ENCODE measurements around the gene CHCHD3. TPM values are rescaled to one million over a fixed set of nuclear protein-coding genes. Genes with fewer than 3 reads are reported as not detected.

The CHCHD3 gene
- total and polyA plus RNA-seq, 9 of the 15 experiments (the other 6 are each of a cell fraction or from before 2014, with no cell fraction given): 66.2 to 279 (median 204) TPM

DNA sequence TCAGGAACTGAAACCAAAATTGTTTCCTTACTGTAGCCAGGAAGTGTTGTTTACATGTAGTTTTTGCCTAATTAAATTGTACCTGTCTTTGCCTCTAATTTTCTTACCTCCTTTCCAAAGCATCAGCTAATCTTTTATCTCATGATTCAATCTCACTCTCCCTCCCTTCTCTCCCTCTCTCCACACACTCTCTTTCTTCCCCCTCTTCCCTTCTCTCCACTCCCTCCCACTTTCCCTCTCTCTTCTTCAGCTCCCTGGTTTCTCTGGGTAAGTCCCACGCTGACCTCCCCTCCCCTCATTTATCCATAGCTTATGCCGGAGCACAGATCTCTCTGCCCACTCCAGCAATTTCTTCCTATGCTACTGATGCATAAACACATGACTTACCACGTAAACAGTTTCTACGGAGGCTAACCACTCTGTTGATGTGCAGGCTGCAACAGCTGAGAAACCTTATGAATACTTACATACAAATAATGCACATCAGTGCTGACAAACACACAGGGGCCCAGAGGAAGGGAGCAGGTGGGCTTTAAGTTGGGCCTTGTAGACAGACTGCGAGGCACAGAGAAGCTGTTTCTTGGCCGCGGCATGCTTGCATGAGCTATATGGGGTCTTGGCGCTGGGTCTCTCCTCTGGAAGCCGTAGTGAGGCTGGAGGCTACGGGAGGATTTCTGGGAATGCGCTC lies 331.2 kb downstream of the CHCHD3 start:
- BruUV-seq (replicated peaks): no TSS peak
- Histone ChIP-seq H2AFZ (ENCODE audit: low read depth, low read length) (no peak overlapping the region), H3K27me3 (ENCODE audit: control insufficient read depth in 2 of 2, insufficient read depth in 2 of 2, low read length in 2 of 2) (peaks cover 34 to 45% of the 10 kb centered on the region in 2 experiments), H3K27ac (ENCODE audit: extremely low read depth, low read depth, low read length) (no peak overlapping the region), H3K4me2 (ENCODE audit: insufficient read depth, low read length) (no peak overlapping the region), H3K9me1 (ENCODE audit: control insufficient read depth, insufficient read depth, low read length) (no peaks in the 10 kb centered on the region), H3K4me1 (replicated peaks in 1 of 2; ENCODE audit: control insufficient read depth in 2 of 2, insufficient read depth in 2 of 2, low read length in 2 of 2) (no peaks in the 10 kb centered on the region), H3K36me3 (ENCODE audit: control insufficient read depth, insufficient read depth, low read length) (no peaks in the 10 kb centered on the region), H3K9me3 (replicated peaks; ENCODE audit: control insufficient read depth, insufficient read depth, low read depth, low read length) (no peaks in the 10 kb centered on the region), H3K9ac (ENCODE audit: insufficient read depth in 1 of 2, low read depth in 2 of 2, low read length in 2 of 2) (no peak overlapping the region), H4K20me1 (replicated peaks; ENCODE audit: control insufficient read depth, insufficient read depth, low read length) (no peaks in the 10 kb centered on the region), H3K79me2 (ENCODE audit: control insufficient read depth, insufficient read depth, low read length) (no peaks in the 10 kb centered on the region), H3K4me3 (no peak overlapping the region)
- FAIRE-seq: no peak
- CTCF ChIA-PET (ENCODE audit: low intra/inter-chr PET ratio): no interaction called here
- no peak for TF ChIP-seq KLF1 (tag; IDR thresholded peaks at IDR 0.05)
- TF ChIP-seq BRCA1 (IDR thresholded peaks at IDR 0.05): no peak
- no peak for TF ChIP-seq BRCA1 (CRISPR knock-in tag; IDR thresholded peaks at IDR 0.05)
- TF ChIP-seq PTTG1 (tag; IDR thresholded peaks at IDR 0.05; ENCODE audit: low read depth): no peak
- TF ChIP-seq, protein P1, sequence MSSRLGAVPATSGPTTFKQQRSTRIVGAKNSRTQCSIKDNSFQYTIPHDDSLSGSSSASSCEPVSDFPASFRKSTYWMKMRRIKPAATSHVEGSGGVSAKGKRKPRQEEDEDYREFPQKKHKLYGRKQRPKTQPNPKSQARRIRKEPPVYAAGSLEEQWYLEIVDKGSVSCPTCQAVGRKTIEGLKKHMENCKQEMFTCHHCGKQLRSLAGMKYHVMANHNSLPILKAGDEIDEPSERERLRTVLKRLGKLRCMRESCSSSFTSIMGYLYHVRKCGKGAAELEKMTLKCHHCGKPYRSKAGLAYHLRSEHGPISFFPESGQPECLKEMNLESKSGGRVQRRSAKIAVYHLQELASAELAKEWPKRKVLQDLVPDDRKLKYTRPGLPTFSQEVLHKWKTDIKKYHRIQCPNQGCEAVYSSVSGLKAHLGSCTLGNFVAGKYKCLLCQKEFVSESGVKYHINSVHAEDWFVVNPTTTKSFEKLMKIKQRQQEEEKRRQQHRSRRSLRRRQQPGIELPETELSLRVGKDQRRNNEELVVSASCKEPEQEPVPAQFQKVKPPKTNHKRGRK (tag; IDR thresholded peaks at IDR 0.05): no peak
- TF ChIP-seq POU5F1 (IDR thresholded peaks at IDR 0.05; ENCODE audit: borderline replicate concordance, low read depth, low read length, partially characterized antibody): no peak
- no peak for TF ChIP-seq CTBP1 (IDR thresholded peaks at IDR 0.05; ENCODE audit: borderline replicate concordance)
- no peak for ATAC-seq
- intact Hi-C loops (cut with micrococcal nuclease): no loop called here
- DNase-seq (ENCODE audit: extremely low read depth in 1 of 4, low spot score in 3 of 4): no peak
- WGBS (ENCODE audit: insufficient coverage, low coverage, missing lambda C conversion rate): 4% methylated on average over 11 of the region's 11 CpGs
- POLR2A ChIA-PET: interaction anchor here (0.5 to 1.9 kb wide), 4 partner anchors 9 to 1561 kb away, joined by 3 to 7 read pairs (median 3); no protein-coding TSS in a partner anchor
- in situ Hi-C loops (cut with MboI): no loop called here

All from K562 (cell line).